Renal pelvis (tissue), 3 donors: ENCODE measurements around the gene ATP2A3. TPM values are rescaled to one million over a fixed set of nuclear protein-coding genes. Genes with fewer than 3 reads are reported as not detected.

Experiments
- polyA plus RNA-seq, 3 donors: library from polyadenylated mRNA; unstranded; fragments of 120-200 nt; gene quantifications; one replicate each; pipeline ENCODE4 v1.2.1, GENCODE V29; 2013; ENCODE audit not compliant: insufficient read length in 3 of 3

The ATP2A3 gene
- polyA plus RNA-seq, 3 donors: 5.4 to 7.2 (median 6.0) TPM

Other genes starting within 250 kb of the ATP2A3 start
- gene HASPIN, start 240.5 kb downstream of the ATP2A3 start, polyA plus RNA-seq: 1 to 10 TPM; 3.0 to 3.8 (median 3.2) TPM
- 10 to 100 TPM; 38.2 to 46.5 (median 42.7) TPM for gene ITGAE, start 163.2 kb downstream of the ATP2A3 start, polyA plus RNA-seq
- gene NCBP3, start 118.2 kb downstream of the ATP2A3 start, polyA plus RNA-seq: 100 to 1,000 TPM in 2 of 3 donors, 10 to 100 TPM in 1; 75.4 to 113 (median 112) TPM
- gene CAMKK1, start 71.4 kb downstream of the ATP2A3 start, polyA plus RNA-seq: 1 to 10 TPM; 4.1 to 4.9 (median 4.8) TPM
- gene P2RX1, start 48.0 kb downstream of the ATP2A3 start, polyA plus RNA-seq: 1 to 10 TPM in 2 of 3 donors, under 1 TPM in 1; 0.89 to 1.4 (median 1.0) TPM
- gene ZZEF1, start 178.6 kb upstream of the ATP2A3 start, polyA plus RNA-seq: 10 to 100 TPM; 19.2 to 28.7 (median 28.1) TPM
- gene CYB5D2, start 178.8 kb upstream of the ATP2A3 start, polyA plus RNA-seq: 10 to 100 TPM; 29.5 to 34.3 (median 29.8) TPM